Subcutaneous adipose tissue (tissue), 4 donors: ENCODE results near the gene KLHDC7A. TPM values are rescaled to one million over a fixed set of nuclear protein-coding genes. Genes with fewer than 3 reads are reported as not detected.

Experiments used
- CTCF ChIP-seq: fragments of 450-650 bp; IDR thresholded peaks from one replicate; pipeline ENCODE4 v1.5.1; 2016; ENCODE audit warnings: low read depth, mild to moderate bottlenecking, control low read depth, antibody characterized with exemption, moderate library complexity
- small RNA-seq: library from RNA; depleted of rRNA; stranded (forward); fragments of <200 nt; gene quantifications from one replicate; pipeline ENCODE3, GENCODE V24; 2016
- total RNA-seq, 4 donors: library from RNA; depleted of rRNA; stranded (reverse); fragments of >200 nt; gene quantifications; one replicate each; pipeline ENCODE4 v1.1.0, GENCODE V29; 2016

KLHDC7A gene
- total RNA-seq, 4 donors from 2014 or later: 0.22 to 4.7 (median 1.3) TPM; not detected in 1

GRCh38 chr1:18534810-18535205, 54.1 kb downstream of the KLHDC7A start:
- TF ChIP-seq CTCF: no peak

Small RNA genes lying within 50 kb of the gene (small RNA-seq; reads per million reads assigned to genes)
- not detected for gene DYNLL1P3

Other genes with a start within 250 kb of the KLHDC7A start
- gene PAX7, start 149.9 kb downstream of the KLHDC7A start, total RNA-seq: not detected